Activated T-helper 9 cell treated with anti-CD3 and anti-CD28 coated beads, Interleukin-2, amount 50 U/mL, for 16 hours (primary cell): Measurements from ENCODE around the gene MRS2.
"Not testable (repeated sequence)": the region's sequence is repeated elsewhere in the genome, so short reads cannot be mapped to it uniquely, and the experiment has no call there.

ENCODE experiments used
- DNase-seq: peaks from one replicate; pipeline ENCODE4 v3.0.0-alpha.2; 2020; ENCODE audit warnings: low read depth

Gene MRS2

GRCh38 chr6:24402697-24403500 is at the start of gene MRS2:
TSS of gene MRS2 (plus strand) at chr6:24402936. CDS start at chr6:24403047, 111 bp downstream.
- DNase-seq, result peak; percentile 72

GRCh38 chr6:24353861-24354260 is 48.9 kb upstream of the MRS2 start:
- DNase-seq, result no peak

- DNase-seq, result no peak
Measured at GRCh38 chr6:24355393-24355792, 47.3 kb upstream of the MRS2 start.

GRCh38 chr6:24356310-24356973 is 46.3 kb upstream of the MRS2 start:
- DNase-seq, result no peak

- peak; percentile 3 for DNase-seq
Measured at GRCh38 chr6:24357336-24358218, 45.2 kb upstream of the MRS2 start, which contains the start of gene DCDC2. TSS of gene DCDC2 (minus strand) at chr6:24358059. CDS start at chr6:24357750, 309 bp downstream.

- DNase-seq, result no peak
Measured at GRCh38 chr6:24358219-24358821, 44.4 kb upstream of the MRS2 start.

- DNase-seq, result peak; percentile 69
Measured at GRCh38 chr6:24359640-24360454, 42.9 kb upstream of the MRS2 start.

- DNase-seq, result not testable (repeated sequence)
Measured at GRCh38 chr6:24362363-24362762, 40.4 kb upstream of the MRS2 start.

- DNase-seq, result not testable (repeated sequence)
Measured at GRCh38 chr6:24365103-24365633, 37.6 kb upstream of the MRS2 start.

GRCh38 chr6:24374612-24375011 is 28.1 kb upstream of the MRS2 start:
- DNase-seq, result no peak

- no peak for DNase-seq
Measured at GRCh38 chr6:24376871-24377270, 25.9 kb upstream of the MRS2 start.

- DNase-seq, result no peak
Measured at GRCh38 chr6:24378473-24379097, 24.2 kb upstream of the MRS2 start.

GRCh38 chr6:24381476-24382219 is 21.1 kb upstream of the MRS2 start:
- DNase-seq, result no peak

- no peak for DNase-seq
Measured at GRCh38 chr6:24382220-24382540, 20.6 kb upstream of the MRS2 start.

GRCh38 chr6:24382891-24383494 is 19.7 kb upstream of the MRS2 start:
- DNase-seq, result not testable (repeated sequence)

GRCh38 chr6:24384369-24385130 is 18.2 kb upstream of the MRS2 start:
- DNase-seq, result not testable (repeated sequence)

- DNase-seq, result no peak
Measured at GRCh38 chr6:24385536-24386269, 17.0 kb upstream of the MRS2 start.

GRCh38 chr6:24387818-24388217 is 14.9 kb upstream of the MRS2 start:
- DNase-seq, result no peak
